GM19467 (cell line): ENCODE results near the gene AGTPBP1.

ENCODE experiments used
- ATAC-seq: cut with Tn5 transposase; IDR thresholded peaks from one replicate; pipeline ENCODE4 v1.9.1; 2021; ENCODE audit warnings: mild to moderate bottlenecking, moderate library complexity; ENCODE audit not compliant: unreplicated experiment

AGTPBP1 gene

GRCh38 chr9:85541876-85542275 is 199.9 kb downstream of the AGTPBP1 start:
- no peak for ATAC-seq

GRCh38 chr9:85536514-85536913 is 205.2 kb downstream of the AGTPBP1 start:
- no peak for ATAC-seq

GRCh38 chr9:85536076-85536475 is 205.7 kb downstream of the AGTPBP1 start:
- ATAC-seq, result no peak

- no peak for ATAC-seq
Observed at GRCh38 chr9:85534340-85534739, 207.4 kb downstream of the AGTPBP1 start.

GRCh38 chr9:85533538-85533937 is 208.2 kb downstream of the AGTPBP1 start:
- ATAC-seq, result no peak

GRCh38 chr9:85530721-85531120 is 211.0 kb downstream of the AGTPBP1 start:
- no peak for ATAC-seq

- no peak for ATAC-seq
Observed at GRCh38 chr9:85528607-85529006, 213.1 kb downstream of the AGTPBP1 start.

GRCh38 chr9:85528142-85528541 is 213.6 kb downstream of the AGTPBP1 start:
- no peak for ATAC-seq

- ATAC-seq, result no peak
Observed at GRCh38 chr9:85527331-85528020, 214.3 kb downstream of the AGTPBP1 start.

- ATAC-seq, result no peak
Observed at GRCh38 chr9:85524531-85524930, 217.2 kb downstream of the AGTPBP1 start.

- no peak for ATAC-seq
Observed at GRCh38 chr9:85523202-85523601, 218.6 kb downstream of the AGTPBP1 start.

- ATAC-seq, result no peak
Observed at GRCh38 chr9:85522459-85523092, 219.2 kb downstream of the AGTPBP1 start.

GRCh38 chr9:85521371-85522197 is 220.2 kb downstream of the AGTPBP1 start:
- ATAC-seq, result no peak

- no peak for ATAC-seq
Observed at GRCh38 chr9:85516976-85517637, 224.6 kb downstream of the AGTPBP1 start.

GRCh38 chr9:85516455-85516854 is 225.3 kb downstream of the AGTPBP1 start:
- no peak for ATAC-seq

GRCh38 chr9:85515021-85515420 is 226.7 kb downstream of the AGTPBP1 start:
- ATAC-seq, result no peak

- no peak for ATAC-seq
Observed at GRCh38 chr9:85514256-85514655, 227.5 kb downstream of the AGTPBP1 start.

GRCh38 chr9:85511746-85512145 is 230.0 kb downstream of the AGTPBP1 start:
- ATAC-seq, result no peak

- no peak for ATAC-seq
Observed at GRCh38 chr9:85510830-85511504, 230.8 kb downstream of the AGTPBP1 start.

GRCh38 chr9:85508616-85509015 is 233.1 kb downstream of the AGTPBP1 start:
- ATAC-seq, result no peak

GRCh38 chr9:85505612-85506011 is 236.1 kb downstream of the AGTPBP1 start:
- no peak for ATAC-seq
